NCI-H510A treated with DMSO at 0.1 percent for 48 hours (cell line): ENCODE measurements around the gene ABCB8.

Experiments
- DNase-seq: peaks from one replicate; lab custom pipeline; 2025; lab: John Stamatoyannopoulos, UW

The ABCB8 gene

DNA sequence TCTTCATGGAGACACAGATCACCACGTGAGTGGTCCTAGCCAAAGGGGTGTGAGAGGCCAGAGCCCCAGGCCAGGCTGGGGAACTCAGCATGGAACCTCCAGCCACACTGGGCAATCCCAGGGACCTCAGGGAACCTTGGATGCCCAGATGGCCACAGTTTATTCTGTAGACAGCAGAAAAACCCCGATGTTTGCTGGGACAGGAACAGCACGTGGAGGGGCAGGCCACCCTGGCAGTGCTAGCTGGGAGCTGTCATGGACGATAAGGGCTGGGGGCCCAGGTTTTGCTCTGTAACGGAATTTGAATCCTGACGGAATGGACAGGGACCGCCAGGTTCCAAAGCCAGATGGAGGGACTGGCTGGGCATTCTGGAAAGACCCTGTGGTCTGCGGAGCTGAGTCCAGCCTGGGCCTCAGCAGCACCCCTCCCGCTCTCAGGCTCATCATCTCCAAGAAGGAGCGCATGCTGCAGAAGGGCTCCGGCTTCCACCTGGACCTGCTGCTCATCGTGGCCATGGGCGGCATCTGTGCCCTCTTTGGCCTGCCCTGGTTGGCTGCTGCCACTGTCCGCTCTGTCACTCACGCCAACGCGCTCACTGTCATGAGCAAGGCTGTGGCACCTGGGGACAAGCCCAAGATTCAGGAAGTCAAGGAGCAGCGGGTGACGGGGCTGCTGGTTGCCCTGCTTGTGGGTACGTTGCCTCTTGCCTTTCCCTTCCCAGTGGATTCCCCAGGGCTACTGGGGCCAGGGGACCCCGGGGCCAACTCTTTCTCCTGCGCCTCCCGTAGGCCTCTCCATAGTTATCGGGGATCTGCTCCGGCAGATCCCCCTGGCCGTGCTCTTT is 46.8 kb downstream of the ABCB8 start:
- DNase-seq, result no peak

DNA sequence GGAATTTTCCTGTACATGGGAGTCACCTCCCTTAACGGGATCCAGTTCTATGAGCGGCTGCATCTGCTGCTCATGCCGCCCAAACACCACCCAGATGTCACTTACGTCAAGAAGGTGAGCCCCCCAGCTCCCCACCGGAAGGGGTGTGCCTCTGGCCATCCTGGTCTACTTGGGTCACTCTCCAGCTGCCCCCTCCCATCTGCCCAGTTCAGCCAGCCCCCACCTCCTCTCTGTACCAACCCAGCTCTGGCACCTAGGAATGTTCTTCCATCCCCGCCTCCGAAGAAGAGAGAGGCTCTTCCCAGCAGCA is 47.4 kb downstream of the ABCB8 start:
- DNase-seq, result no peak

DNA sequence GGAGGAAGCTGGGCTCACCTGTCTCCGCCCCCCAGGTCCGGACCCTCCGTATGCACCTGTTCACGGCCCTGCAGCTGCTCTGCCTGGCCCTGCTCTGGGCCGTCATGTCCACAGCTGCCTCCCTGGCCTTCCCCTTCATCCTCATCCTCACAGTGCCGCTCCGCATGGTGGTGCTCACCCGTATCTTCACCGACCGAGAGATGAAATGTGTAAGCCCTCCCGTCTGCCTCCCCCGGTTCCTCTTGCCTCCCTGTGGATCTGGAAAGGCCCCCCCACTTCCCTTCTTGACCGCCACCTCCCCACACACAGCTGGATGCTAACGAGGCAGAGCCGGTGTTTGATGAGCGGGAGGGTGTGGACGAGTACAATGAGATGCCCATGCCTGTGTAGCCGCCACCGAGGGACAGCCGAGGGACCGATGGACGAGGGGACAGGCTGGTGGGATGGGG is 47.8 kb downstream of the ABCB8 start:
- DNase-seq, result no peak

DNA sequence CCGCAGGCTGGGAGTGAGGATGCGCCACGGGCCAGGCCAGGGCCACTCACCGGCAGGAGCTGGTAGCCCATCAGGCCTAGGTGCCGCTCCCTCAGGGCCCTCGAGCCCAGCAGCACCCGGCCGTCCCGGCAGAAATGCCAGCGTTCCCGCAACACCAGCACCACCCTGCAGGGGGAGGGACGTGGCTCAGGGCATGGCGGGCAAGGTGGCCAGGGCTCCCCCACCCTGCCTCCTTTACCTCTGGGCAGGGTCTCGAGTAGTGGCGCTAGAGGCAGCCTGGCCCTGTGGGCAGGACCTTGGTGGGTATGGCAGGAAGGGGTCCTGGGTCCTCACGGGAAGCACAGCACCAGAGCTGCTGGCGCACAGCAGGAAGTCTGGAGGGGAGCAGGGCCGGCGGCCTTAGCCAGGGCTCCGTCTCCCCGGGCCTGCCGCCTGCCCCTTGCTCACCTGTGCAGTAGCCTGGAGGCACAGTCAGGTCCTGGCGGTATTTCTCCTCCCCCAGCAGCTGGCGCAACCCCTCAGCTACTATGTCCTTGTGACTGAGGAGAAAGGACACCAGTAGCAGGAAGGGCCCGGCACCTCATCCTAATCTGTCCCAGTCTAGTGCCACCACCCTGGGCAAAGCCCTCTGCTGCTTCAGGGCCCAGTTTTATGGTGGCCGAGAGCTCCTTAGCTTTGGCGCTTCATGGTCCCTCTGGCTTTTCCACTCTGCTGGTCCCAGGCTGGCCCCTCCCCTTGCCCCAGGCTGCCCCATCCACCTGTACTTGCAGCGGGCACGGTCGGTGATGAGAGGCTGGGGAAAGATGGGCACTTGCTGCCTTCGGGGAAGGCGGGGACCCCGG is 48.8 kb downstream of the ABCB8 start:
- no peak for DNase-seq

DNA sequence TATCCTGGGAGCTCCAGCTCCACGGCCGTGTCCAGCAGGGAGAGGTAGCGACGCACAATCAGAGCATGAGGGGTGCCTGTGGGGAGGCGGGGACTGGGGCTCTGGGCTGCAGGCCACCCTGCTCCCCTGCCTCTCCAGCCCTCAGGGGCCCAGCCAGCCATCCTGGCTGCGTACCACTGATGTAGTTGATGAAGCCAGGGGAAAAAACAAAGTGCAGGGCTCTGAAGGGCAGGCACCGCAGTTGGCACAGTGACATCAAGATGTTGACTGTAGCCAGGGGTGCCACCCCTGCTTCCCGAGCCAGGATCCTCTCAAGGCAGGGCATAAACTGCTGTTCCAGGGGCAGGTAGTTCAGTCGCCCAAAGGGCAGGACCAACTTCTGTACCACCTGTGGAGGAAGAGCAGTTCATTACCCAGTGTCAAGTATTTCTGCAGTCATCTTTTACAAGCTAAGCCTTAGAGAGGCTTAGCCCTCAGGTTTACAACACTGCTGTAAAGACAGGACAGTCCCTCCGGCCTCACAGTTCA is 49.5 kb downstream of the ABCB8 start:
- DNase-seq, result no peak

DNA sequence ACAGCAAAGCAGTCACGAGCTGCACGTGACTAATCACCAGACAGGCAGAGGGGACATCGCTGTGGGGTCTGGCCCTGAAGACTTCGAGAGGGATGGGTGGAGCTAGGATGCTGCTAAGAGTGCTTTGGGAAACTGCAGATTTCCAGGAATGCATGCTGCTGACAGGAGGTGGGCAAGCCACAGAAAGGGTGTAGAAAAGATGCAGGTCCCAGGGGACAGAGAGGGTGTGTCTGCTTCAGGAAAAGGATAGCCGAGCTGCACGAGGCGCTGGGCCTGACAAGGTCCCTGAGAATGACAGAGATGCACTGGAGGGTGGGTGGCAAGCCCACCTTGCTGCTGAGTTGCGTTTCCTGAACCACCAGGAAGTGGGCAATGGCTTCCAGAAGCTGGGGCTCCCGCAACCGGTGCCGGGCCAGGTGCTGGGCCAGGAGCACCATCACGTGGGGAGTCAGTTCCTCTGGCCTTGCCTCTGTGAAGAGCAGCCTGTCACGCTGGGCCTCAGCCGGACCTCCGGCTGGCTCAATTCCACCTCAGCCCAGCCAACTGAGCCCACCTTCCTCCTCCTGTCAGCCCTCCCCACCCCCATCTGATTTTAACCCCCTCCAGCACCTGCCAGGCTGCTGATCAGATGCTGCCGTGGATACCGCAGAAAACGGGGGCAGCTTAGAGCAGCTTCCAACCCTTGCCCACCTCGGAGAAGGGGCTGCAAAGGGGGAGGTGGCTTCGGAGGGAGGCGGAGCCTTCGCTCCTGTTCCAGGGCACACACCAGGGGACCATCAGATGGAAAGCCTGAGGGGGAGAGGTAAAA is 50.2 kb downstream of the ABCB8 start:
- no peak for DNase-seq

DNA sequence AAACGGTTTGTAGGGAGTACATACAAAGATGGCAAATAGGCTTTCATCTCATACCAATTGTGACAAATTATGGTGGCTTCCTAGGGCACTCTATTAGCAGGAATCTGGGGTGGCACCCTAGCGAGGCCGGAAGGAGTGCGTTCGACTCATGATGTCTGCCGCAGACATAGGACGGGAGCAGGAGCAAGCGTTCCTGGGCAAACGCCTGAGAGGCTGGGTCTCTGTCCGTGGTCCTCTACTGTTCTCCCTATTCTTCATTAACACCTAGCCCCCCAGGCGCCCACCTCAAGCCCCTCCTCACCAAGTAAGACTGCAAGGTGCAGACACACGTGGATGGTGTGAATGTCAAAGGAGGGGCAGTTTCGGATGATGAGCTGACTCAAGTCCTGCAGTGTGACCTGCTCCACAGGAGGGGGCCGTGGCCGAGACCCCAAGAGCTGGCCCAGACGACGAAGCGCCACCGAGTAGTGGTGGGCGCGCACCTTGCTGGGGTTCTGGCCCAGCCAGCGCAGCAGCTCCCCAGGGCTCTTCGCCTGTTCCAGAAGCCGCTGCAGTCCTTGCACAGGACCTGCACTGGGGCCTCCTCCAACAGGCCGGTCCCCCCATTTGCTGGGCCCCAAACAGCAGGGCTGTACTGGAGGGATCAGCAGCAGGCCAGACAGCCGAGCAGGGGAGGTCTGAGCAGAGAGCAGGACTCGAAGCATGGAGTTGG is 51.1 kb downstream of the ABCB8 start:
- no peak for DNase-seq

DNA sequence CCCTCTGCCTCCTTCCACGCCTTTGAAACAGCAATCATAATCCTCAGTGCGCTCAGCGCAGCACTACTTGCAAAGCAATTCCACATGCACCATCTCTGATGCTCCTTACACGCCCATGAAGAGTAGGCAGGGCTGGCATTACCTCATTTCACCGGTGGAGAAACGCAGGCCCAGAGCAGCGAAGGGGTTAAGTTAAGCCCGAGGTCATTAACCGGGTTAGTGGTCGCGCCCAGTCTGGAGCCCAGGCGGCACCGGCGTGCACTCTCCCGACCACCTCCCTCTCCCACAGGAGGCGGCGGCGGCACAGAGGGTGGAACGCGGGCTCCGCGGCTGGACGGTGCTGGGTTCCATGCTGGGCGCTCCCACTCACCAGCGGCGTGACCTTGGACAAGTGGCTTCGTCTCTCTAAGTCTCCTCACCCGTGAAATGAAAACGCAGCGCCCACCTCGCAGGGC is 51.8 kb downstream of the ABCB8 start:
- DNase-seq, result no peak

DNA sequence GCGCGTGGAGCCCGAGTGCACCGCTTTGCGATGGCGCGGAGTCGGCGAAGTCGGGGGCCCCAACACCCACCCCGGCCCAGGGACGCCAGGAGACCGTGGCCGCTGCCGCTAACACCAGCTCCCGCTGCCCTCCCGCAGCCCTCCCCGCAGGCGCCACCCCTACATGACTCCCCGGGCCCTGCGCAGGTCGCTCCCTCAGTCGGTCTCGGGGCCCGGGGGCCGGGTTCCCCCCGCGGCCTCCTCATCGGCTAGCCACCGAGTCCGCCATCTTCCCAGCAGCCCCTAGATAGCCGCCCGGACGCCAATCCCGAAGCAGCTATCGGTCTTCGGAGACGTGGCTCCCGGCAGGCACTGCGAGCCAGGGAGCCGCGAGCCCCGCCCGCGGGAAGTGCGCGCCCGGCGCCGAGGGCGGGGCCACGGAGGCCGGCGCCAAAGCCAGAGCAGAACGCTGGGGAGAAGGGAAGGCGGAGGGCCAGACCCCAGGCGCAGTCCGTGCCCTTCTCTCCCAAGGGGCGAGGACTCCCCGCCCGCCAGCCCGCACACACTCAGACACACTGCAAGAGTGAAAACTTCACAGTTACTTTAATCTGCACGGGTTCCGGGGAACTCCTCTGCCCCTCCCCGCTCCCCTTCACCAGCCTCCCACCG is 52.4 kb downstream of the ABCB8 start, which contains the start of gene FASTK:
Gene FASTK, minus strand, starts transcription at position 288 of the 648 bp plus-strand sequence. Its CDS starts 43 bp downstream, at position 245.
- peak; percentile 80 for DNase-seq

DNA sequence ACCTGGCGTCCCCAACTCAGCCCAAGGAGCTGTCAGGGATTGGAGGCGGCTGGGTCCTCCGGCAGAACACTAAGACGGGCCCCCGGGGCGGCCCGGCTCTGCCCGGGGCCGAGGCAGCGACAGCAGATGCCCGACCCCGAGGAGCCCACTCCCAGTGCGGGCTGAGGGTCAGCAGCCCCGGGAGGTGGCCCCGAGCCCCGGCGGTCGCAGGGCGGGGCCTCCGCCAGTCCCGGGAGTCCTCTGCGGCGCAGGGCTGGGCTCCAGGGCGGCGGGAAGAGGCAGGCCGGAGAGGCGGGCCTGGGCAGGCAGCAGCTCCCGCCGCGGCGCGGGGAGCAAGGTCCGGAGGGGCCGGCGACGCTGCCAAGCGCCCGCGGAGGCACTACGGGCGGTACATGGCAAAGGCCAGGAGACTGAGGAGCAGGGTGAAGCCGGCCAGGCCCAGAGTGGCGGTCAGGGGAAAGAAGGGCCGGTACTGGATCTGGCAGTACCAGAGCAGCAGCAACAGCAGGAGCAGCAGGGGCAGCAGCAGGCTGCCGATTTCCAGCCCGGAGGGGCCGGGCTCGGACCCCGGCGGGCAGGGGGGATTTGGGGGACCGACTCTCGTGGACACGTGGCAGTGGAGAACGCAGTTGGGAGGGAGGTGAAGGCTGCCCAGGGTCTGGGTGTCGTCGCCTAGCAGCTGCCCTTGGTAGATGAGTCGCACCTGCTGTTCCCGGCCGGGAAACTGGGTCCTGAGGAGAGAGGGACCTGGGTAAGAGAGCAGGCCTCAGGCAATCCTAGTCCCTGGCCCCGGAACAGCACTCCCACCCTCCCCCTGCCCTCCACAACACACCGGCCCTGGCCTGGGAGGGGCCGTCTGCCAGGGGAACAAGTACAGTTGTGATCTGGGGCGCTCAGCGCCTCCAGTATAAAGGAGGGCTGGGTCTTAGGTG is 53.2 kb downstream of the ABCB8 start:
- no peak for DNase-seq

DNA sequence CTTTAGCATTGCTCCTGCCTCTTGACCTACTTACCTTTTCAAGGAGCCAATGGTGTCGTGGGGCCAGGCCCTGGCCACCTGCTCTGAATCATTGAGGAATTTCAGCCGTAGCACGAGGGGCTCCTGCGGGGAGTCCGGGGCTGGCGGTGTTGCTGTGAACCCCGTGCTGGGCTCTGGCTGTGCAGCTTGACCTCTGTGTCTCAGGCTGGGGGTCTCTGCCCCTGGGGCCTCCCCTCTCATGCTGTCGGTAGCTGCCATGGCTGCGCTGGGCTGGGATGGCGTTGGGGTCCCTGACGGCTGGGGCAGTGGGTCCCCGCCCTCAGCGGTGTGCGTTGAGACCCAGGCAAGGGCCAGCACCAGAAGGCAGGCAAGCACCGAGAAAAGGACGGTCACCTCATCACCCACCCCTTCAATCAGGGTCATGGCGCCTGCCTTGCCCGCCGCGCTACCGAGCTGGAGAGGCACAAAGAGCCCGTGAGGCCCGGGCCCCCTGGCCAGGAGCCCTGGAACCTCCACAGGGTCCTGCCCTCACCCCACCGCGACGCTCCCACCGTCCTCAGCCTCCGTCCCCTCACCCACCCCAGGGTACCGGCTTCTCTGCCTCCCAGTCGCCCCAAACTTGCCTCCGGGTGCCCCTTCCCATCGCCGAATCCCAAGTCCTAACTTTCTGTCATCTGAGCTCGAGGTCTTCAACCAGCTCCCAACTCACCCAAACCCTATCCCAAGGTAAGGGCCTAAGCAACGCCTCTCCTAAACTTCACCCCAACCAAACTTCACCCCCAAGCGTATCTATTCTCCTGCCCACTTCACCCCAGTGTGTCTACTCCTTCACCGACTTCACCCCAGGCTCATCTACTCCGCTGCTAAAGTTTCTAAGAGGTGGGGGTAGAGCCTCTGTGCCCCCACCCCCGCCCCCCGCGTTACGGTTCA is 54.2 kb downstream of the ABCB8 start:
- DNase-seq, result no peak

DNA sequence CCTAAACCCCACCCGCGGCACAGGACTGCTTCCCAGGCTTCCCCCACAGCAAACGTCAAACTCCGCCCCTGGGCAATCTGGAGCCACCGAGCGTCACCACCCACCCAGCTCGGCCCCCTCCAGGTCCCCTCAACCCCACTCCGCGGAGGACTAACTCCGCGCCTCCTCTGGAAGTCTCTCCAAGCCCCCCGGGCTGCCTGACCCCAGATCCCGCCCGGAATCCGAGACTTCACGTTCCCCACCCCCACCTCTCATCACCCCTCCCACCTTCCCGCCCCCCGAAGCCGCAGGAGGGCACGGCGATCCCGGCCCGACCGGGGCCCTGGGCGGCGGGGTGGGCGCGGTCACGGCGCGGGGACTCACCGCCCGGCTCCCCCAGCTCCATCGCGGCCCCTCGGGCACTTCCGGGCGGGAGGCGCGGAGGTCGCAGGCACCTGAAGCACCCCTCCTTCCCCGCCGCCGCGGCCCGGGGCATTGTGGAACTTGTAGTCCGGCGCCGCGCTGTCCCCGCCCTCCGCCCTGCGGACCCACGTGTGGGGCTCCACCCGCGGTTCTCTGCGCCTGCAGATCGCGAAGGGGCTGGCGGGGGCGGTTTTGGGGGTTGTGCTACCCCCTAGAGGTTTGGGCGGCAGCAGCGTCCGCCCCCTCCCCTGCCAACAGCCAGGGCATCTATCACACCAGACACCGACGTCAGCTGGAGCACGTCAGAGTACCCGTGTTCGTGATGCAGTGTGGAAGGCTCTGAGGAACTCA is 55.0 kb downstream of the ABCB8 start, which contains the start of gene TMUB1:
Gene TMUB1, minus strand, starts transcription at position 423 of the 753 bp plus-strand sequence. CDS start 930 bp downstream, outside the sequence.
- peak; percentile 27 for DNase-seq

DNA sequence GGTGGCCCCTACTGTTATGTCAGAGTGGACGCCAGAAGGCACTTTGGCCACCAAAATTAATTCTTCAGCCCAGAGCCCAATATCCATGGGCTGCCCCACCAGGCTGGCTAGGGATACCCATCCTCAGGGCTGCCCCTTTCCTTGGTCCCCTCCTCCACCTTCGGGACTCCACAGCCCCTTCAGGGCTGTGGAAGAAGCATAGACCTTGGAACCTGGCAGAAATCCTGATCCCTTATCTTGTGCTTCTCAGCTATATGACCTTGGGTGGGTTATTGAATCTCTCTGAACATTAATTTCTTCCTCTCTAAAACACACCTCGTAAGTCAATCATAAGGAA is 55.5 kb downstream of the ABCB8 start:
- DNase-seq, result no peak

DNA sequence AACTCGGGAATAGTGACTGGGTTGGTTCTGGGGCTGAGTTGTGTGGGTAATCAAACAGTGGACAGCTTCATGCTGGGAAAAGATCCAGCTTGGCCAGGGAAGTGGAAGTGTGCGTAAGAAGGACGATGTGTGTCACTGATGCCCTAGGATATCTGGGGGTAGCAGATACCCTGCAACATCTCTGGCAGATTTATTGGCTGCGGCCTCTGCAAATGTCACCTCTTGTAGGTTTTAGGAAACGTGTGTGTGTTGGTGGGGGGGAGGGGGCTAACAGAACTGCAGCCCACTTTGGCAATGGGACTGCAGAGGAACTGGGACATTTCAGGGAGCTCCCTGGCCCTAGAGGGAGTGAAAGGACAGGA is 57.1 kb downstream of the ABCB8 start:
- DNase-seq, result no peak

DNA sequence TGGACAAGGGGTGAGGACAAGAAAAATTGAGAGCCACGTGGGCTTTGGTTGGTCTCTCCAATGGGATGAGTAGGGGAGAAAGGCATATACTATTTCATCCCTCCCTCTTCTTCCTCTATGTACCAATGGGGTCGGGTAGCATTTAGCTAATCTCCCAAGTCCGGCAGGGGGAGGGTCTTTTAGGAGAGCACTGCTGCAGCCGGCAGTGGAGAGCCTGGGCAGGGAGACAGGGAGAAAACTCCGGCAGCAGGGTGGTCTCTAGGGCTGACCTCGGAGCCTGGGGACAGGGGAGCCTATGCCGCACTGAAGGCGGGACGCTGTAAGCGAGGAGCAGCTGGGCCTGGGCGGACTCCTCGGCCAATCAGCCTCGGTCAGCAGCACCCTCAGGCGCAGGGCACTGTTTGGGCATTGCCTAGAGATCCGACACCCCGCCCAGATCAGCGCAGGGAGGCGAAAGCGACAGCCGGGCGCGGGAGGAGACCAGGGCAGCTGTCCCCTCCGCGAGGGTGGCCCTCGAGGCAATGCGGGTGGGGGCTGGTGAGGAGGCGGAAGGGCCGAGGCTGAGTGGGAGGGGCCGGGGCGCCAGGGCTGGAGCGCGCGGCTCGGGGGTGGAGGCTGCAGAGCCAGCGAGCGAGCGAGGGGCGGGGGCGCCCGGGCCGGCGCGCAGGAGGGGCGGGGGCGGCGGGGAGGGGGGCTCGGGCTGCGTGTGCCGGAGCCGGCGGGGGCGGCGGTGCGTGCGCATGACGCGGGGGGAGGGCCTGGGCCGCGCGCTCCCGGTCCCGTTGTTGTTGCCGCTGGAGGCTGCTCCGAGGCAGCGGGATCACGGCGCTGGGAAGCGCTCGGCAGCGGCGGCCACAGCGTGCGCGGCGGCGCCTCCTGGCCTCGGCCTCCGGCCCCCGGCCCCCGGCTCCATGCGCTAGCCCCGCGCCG is 57.7 kb downstream of the ABCB8 start, which contains the start of gene AGAP3:
Gene AGAP3, plus strand, starts transcription at position 785 of the 930 bp plus-strand sequence. CDS start 267 bp downstream, outside the sequence.
- DNase-seq, result peak; percentile 62

DNA sequence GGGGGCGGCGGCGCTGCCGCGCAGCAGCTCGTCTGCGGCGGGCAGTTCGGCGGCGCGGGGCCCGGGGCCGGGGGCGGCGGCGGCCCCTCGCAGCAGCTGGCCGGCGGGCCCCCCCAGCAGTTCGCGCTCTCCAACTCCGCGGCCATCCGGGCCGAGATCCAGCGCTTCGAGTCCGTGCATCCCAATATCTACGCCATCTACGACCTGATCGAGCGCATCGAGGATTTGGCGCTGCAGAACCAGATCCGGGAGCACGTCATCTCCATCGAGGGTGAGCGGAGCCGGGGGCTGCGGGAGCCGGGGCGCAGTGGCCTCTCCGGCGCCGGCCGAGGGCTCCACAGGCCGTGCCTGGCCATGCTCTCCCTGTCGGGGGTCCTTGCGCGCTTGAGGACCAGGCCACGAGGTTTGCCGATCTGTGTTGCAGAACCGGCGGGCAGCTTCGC is 58.6 kb downstream of the ABCB8 start:
- no peak for DNase-seq
